ENCODE results near the gene ASB14.
"Not testable (repeated sequence)": the region's sequence is repeated elsewhere in the genome, so short reads cannot be mapped to it uniquely, and the experiment has no call there.

ASB14 gene

DNA sequence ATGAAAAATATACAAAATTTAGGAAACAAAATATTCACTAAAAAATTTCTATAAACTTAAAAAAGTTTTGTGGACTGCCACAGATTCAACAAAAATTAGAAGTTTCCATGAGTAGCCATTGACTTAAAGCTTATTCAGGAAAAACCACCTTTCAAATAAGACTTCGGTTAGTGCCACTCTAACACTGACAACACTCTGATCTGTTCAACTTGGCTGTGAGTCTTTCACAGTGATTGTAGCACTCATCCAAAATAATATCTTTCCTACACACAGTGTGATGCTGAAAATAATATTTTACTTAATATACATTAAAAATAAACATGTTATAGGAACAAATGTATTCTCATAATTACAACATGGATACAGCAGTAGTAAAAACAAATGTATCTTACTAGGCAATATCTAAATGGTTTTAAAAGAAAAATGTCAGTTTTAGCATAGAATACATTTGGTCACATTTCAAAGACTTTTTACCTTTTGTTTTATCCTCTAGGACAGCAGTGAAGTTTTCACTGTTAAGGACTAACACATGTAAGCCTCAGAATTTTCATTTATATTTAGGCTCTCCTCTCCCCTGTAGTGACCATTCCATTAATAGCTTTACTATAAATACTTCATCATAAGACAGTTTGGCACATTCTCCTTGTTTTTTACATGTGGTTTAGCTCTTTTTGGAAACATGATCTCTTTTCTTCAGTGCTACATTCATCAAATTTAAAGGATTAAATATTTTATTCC, at the start of gene ASB14:
ASB14 (minus strand) TSS at position 527 of the 738 bp plus-strand sequence. CDS start 652 bp downstream, outside the sequence.
- no peak for DNase-seq (ENCODE audit: low spot score)

DNA sequence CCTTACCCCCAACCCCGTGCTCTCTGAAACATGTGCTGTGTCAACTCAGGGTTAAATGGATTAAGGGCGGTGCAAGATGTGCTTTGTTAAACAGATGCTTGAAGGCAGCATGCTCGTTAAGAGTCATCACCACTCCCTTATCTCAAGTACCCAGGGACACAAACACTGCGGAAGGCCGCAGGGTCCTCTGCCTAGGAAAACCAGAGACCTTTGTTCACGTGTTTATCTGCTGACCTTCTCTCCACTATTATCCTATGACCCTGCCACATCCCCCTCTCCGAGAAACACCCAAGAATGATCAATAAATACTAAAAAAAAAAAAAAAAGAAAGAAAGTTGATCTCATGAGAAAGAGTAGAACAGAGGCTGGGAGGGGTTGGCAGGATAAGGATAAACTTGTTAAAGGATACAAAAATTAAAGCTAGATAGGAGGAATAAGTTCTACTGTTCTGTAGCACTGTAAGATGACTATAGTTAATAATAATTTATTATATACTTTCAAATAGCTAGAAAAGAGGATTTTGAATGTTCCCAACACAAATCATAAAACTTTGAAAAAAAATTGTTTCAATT, 46.7 kb upstream of the ASB14 start:
- not testable (repeated sequence) for DNase-seq (ENCODE audit: low spot score)

DNA sequence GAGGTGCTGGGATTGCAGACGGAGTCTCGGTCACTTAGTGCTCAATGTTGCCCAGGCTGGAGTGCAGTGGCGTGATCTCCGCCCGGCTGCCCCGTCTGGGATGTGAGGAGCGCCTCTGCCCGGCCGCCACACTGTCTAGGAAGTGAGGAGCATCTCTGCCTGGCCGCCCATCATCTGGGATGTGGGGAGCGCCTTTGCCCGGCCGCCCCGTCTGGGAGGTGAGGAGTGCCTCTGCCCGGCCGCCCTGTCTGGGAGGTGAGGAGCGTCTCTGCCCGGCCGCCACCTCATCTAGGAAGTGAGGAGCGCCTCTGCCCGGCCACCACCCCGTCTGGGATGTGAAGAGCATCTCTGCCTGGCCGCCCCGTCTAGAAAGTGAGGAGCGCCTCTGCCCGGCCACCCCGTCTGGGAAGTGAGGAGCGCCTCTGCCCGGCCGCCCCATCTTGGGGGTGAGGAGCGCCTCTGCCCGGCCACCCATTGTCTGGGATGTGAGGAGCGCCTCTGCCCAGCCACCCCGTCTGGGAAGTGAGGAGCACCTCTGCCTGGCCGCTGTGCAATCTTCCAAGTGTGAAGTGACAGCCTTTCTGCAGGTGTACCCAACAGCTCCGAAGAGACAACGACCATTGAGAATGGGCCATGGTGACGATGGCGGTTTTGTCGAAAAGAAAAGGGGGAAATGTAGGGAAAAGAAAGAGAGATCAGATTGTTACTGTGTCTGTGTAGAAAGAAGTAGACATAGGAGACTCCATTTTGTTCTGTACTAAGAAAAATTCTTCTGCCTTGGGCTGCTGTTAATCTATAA, 46.0 kb upstream of the ASB14 start:
- not testable (repeated sequence) for DNase-seq (ENCODE audit: low spot score)

DNA sequence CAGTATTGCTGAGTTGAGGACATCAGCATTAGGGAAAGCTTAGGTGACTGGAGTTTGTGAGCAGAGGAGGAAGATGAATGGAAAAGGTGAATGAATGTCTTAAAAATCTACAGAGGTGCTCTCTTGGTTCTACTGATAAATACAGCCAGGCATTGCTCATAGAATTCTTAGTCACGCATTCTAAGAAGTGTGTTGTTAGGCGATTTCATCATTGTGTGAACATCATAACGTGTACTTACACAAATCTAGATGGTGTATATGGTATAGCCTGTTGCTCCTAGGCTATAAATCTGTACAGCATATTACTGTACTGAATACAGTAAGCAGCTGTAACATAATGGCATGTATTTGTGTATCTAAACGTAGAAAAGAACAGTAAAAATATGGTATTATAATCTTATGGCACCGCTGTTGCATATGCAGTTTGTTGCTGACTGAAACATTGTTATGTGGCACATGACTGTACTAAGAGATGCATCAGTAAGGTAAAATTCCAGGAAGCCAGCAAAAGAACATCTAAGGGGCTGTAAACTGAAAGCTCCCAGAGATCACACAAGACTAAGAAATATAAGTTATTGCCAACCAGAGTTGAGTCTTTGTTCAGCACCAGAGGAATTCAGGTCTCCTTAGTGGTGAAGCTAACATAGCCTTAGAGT, 42.9 kb upstream of the ASB14 start:
- DNase-seq (ENCODE audit: low spot score): no peak

DNA sequence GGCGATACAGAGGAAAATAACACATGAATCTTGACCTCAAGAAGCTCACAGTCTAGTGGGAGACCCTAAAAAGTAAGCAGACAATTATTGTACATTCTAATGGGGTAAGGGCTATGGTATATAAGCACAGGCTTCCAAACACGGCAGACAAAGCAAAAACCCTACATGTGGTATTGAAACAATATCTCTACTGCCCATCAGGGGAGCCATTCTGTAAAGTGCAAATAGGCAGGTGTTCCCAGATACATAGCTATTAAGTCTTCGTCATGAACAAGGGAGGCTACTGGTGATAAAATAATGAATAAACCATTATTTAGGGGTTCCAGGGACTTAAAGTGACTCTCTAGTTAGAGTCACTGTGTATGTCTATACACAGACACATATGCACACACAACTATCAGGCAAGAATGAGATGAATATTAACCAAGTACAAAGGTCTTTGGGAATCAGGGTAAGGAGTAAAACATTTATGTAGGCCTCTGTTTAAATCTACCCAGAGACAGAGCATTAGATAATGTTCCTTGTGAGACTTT, 38.7 kb upstream of the ASB14 start:
- DNase-seq (ENCODE audit: low spot score): no peak

DNA sequence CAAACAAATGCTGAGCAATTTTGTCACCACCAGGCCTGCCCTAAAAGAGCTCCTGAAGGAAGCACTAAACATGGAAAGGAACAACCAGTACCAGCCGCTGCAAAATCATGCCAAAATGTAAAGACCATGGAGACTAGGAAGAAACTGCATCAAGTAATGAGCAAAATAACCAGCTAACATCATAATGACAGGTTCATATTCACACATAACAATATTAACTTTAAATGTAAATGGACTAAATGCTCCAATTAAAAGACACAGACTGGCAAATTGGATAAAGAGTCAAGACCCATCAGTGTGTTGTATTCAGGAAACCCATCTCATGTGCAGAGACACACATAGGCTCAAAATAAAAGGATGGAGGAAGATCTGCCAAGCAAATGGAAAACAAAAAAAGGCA, 34.0 kb upstream of the ASB14 start:
- not testable (repeated sequence) for DNase-seq (ENCODE audit: low spot score)

DNA sequence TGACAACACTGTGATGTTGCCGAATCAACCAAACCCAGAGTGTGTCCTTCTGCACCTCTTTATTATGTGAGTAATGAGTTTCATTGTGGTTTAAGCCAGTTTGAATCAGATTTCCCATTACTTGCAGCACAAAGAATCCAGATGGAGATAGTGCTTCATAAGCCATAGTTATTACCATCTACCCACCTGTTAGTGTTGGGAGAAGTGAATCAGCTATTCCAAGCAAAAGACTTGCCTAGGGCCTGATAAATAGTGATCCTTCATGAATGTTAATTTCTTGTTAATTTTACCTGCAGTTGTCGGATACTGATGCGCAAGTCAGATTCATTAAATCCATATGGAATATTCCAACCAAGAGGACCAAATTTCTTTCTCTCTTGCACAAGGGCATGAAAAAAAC, 21.7 kb upstream of the ASB14 start:
- no peak for DNase-seq (ENCODE audit: low spot score)

DNA sequence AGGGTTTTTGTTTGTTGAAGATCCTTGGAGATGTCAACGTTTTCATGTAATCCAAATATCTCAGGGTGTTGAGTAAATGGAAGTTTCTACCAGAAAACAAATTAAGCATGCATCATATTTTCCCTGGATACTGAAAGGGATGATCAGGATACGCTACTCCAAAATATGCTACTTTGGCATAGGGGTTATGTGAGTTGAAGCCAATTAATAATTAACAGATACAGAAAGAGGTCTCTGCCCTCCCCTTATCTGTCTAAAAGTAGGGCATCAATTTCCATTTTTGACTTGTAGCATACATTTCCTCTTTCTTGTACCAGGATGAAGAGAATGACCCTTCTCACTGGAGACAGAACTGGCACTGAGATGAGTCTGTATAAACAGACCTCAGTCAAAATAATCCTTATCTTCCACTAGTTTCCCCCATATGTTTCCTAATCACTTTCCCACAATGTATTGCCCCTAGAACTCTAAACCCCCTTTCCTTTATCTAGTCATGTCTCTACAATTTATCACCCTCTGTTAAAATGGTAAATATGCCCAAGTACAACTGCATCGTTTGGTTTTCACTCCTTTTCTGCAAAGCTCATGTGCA, 17.4 kb upstream of the ASB14 start:
- no peak for DNase-seq (ENCODE audit: low spot score)

DNA sequence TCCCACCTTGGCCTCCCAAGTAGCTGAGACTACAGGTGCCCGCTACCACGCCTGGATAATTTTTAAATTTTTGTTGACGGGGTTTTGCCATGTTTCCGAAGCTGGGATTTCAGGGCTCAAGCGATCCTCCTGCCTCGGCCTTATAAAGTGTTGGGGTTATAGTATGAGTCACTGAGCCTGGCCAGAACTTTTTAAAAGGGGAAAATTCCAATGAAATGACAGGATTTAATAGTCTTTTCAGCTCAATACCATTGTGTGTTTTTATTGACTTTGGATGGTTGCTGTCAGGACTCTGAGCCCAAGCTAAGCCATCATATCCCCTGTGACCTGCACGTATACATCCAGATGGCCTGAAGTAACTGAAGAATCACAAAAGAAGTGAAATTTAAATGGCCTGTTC, 11.0 kb upstream of the ASB14 start:
- DNase-seq (ENCODE audit: low spot score): not testable (repeated sequence)

DNA sequence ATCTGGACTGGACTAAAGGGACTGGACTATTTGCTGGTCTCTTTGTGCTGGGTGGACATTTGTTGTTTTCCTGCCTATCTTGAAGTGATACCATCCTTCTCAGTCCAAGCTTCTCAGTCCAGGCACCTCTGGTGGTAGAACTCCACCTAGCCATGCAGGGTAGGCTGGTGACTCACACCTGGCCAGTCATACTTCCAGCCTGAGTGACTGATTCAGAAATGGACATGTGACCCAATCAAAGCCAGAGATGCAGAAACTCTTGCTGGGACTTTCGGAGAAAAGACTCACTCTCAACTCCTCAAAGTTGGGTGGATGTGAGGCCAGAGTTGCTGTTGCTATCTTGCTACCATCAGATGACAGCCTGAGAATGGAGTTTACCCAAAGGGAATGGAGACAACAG, 5.6 kb upstream of the ASB14 start:
- DNase-seq (ENCODE audit: low spot score): peak; percentile 35

DNA sequence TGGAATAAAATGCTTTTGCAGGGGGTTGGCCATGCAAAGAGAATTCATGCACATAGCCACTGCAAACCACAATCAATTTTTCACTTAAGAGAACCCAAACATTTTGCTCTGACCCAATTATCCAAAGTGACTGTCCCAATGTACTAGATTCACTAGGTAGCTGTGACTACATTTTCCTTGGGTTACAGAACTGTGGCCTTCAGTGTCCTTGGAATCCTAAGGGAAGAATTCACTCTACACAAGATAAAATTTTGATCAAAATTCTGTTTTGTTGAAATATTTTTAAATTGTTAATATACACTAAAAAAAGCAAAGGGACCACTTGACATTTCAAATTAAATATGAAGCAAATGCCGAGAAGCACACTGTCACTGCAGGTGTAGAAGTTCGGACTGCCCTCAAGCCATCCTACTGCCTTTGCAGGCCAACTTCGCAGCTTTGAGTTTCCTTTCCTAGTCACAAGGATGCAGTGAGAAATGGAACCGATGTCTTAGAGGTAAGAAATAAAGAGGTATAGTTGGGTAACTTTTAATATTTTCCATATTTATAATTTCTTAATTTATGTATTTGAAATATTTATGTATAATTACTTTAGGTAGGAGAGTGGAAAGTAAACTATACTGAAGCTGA, 527 bp upstream of the ASB14 start:
- DNase-seq (ENCODE audit: low spot score): no peak

DNA sequence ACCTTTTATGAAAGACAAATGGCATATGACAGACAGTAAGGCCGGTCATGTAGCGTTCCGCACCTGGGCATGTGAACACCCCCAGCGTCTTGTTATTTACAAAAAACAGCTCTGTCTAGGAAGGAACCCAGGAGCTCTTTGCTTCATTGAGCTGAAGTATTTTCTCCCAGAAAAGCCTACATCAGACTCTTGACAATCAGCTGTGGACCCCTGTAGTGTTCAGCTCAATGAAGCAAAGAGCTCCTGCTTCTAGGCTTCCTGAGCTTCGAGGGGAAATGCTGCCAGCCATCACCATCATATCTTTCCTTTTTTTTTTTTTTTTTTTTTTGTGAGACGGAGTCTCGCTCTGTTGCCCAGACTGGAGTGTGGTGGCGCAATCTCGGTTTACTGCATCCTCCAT, 4.1 kb downstream of the ASB14 start:
- no peak for DNase-seq (ENCODE audit: low spot score)

DNA sequence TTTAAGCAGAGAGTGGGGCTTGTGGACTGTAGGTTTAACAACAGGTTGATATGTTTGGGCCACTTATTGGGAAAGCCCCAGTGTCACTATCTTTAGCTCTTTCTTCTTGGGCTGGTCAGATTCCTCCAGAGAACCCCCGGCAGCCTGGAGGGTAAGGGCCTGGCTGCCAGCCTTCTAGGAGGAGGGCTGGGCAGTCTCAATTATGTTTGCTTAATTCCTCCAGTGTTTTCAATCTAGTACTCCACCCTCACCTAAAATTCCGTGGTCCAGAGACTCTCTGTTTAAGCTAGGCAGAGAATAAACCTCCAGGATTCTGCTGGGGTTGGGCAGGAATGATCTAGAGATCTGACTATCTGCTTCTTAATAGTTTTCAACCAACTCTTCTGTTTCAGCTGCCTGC, 5.3 kb downstream of the ASB14 start:
- DNase-seq (ENCODE audit: low spot score): no peak

DNA sequence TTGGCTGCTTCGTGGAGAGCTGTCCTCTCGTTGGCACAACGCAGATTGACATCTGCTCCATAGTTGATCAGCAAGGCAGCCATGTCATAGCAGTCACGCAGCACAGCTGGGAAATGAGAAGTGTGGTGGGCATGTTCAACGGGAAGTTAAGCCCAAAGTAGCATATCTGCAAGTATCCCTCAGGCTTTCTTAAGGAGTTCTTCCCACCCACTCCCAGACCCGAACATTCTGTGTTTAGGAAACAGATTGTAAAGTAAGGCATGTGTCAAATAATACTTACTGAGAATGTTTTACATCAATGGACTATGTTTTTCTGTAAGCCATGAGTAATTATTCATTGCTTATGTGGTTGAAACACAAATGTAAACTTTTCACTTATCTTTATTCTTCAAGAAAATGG, 9.2 kb downstream of the ASB14 start:
- no peak for DNase-seq (ENCODE audit: low spot score)

DNA sequence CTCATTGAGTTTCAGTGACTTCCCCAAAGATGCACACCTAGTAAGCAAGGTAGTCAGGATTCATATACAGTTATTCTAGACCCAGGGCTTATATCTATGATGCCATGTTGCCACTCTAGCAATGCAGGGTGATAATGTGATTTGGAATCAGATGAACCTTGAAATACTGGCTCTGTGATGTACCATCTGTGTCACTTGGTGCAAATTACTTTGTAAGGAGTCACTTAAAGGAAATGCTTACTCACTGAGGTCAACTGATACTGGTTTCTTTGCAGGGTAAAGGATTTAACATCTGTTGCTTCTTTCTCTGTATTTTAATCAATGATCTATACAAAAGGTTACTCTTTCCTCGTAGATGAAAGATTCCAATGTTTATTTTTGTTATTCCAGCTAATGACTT, 10.8 kb downstream of the ASB14 start:
- DNase-seq (ENCODE audit: low spot score): peak; percentile 7

DNA sequence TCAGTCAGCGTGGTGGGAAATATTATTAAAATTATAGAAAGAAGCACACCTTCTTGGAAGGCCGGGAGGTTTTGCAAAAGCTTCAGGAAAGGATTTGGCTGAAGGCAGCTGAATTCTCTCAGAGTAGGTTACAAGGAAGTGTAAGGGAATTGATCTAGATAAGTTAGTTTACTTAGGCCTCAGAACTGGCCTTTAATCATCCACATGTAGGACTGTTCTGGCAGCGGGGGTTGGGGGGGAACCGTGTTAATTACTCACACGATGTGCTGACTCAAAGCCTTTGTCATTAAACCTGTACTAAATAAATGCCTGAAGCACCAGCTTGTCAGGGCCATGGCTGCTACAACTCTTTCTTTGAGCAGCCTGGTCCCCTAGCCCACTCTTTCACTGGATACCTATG, 12.8 kb downstream of the ASB14 start:
- no peak for DNase-seq (ENCODE audit: low spot score)

DNA sequence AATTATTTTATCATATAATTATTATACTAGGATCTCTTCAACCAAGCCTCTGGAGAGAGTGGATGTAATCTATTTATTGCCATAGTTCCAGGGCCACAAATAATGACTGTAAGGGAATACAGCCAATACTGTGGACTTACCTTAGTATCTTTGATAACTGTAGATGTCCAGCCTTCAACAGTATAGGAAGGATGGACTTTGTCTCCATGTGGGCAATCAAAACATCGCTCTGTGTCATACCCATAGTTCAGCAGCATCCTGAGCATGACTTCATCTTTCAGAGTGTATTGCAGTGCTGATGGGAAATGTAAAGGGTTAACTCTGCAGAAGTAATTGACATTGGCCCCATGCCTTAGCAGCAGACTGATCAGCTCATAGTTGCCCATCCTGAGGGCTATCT, 14.2 kb downstream of the ASB14 start:
- DNase-seq (ENCODE audit: low spot score): no peak

DNA sequence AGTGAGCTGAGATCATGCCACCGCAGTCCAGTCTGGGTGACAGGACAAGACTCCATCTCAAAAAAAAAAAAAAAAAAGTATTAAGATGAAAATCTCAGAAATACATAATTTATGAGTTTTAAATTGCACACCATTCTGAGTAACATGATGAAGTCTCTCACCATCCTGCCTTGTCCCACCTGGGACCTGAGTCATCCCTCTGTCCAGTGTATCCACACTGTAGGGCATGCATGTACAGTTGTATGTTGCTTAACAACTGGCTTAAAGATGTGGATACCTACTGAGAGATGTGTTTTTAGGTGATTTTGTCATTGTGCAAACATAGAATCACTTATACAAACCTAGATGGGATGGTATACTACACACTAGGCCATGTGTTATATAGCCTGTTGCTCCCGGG, 17.1 kb downstream of the ASB14 start:
- no peak for DNase-seq (ENCODE audit: low spot score)

DNA sequence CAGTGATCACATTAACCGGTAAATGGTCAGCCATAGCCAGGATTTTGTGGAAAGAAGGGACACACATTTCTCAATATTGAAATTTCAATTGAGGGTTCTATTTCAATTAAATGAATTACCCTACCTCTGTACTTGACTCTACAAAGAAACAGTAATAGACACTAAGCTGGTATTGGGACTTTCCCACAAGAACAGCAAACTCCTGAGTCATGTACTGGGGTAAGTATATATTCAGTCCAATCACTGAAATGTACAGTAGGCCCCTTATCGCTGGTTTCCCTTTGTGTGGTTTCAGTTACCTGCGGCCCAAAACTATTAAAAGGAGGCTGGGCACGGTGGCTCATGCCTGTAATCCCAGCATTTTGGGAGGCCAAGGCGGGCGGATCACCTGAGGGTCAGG, 17.6 kb downstream of the ASB14 start:
- DNase-seq (ENCODE audit: low spot score): no peak

DNA sequence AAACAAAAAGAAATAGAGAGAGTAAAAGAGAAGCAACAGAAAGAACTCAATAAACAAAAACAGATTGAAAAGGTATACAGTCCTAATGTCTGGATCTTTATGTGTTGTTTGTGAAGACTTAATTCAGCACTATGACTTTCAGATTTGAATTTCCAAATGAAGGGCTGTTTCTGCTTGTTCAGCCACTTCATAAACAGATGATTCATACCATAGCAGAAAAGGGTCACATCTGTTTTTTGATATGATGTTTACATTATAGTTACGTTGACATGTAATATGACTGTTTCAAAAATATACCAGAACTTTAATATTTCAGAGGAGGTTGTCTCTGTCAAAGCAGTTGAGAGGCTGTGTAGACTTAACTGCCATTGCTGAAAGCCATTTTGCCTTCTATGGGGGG, 24.1 kb downstream of the ASB14 start:
- no peak for DNase-seq (ENCODE audit: low spot score)

DNA sequence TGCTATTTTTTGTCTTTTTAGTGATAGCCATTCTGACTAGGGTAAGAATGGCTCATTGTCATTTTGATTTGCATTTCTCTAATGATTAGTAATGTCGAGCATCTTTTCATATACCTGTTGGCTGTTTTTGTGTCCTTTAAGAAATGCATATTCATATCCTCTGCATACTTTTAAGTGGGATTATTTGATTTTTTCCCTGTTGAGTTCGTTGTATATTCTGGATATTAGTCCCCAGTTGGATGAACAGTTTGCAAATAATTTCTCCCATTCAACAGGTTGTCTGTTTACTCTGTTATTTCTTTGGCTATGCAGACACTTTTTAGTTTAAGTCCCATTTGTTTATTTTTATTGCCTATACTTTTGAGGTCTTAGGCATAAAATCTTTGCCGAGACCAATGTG, 30.6 kb downstream of the ASB14 start:
- no peak for DNase-seq (ENCODE audit: low spot score)

DNA sequence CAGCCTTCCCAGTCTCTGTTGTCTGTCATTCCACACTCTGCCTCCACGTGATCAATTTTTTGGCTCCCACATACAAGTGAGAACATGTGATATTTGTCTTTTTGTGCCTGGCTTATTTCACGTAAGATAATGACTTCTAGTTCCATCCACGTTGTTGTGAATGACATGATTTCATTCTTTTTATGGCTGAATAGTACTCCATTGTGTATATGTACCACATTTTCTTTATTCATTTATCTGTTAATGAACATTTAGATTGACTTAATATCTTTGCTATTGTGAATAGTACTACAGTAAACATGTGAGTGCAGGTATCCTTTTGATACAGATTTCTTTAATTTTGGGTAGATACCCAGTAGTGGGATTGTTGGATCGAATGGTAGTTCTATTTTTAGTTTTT, 31.4 kb downstream of the ASB14 start:
- DNase-seq (ENCODE audit: low spot score): no peak
